Activated T-helper 17 cell treated with anti-CD3 and anti-CD28 coated beads, Interleukin-2, amount 50 U/mL, for 72 hours (primary cell): ENCODE results near the gene SLC5A11. TPM values are rescaled to one million over a fixed set of nuclear protein-coding genes. Genes with fewer than 3 reads are reported as not detected.
"Not testable (repeated sequence)": the region's sequence is repeated elsewhere in the genome, so short reads cannot be mapped to it uniquely, and the experiment has no call there.

Experiments
- ATAC-seq: fragments of 150-1000 bp; cut with Tn5 transposase; replicated peaks from 2 replicates; pipeline ENCODE4 v1.10.0; 2021; ENCODE audit warnings: mild to moderate bottlenecking, moderate library complexity
- H3K27ac Mint-ChIP-seq: one replicate; pipeline ENCODE4 v1.8.0; 2022; ENCODE audit warnings: mixed read lengths
- H3K27me3 Mint-ChIP-seq: one replicate; pipeline ENCODE4 v1.8.0; 2022; ENCODE audit warnings: mixed read lengths
- H3K36me3 Mint-ChIP-seq: one replicate; pipeline ENCODE4 v1.8.0; 2022; ENCODE audit warnings: low read depth, mild to moderate bottlenecking, mixed read lengths
- H3K4me1 Mint-ChIP-seq: one replicate; pipeline ENCODE4 v1.8.0; 2022; ENCODE audit warnings: mixed read lengths
- H3K4me3 Mint-ChIP-seq: one replicate; pipeline ENCODE4 v1.8.0; 2022; ENCODE audit warnings: mild to moderate bottlenecking, mixed read lengths
- H3K9me3 Mint-ChIP-seq: one replicate; pipeline ENCODE4 v1.8.0; 2022; ENCODE audit warnings: mixed read lengths
- total RNA-seq, 2 donors: library from RNA; stranded (reverse); gene quantifications; one replicate each; pipeline ENCODE4 v1.2.3, GENCODE V29; 2022

The SLC5A11 gene
- total RNA-seq, 2 donors from 2014 or later = not detected

DNA sequence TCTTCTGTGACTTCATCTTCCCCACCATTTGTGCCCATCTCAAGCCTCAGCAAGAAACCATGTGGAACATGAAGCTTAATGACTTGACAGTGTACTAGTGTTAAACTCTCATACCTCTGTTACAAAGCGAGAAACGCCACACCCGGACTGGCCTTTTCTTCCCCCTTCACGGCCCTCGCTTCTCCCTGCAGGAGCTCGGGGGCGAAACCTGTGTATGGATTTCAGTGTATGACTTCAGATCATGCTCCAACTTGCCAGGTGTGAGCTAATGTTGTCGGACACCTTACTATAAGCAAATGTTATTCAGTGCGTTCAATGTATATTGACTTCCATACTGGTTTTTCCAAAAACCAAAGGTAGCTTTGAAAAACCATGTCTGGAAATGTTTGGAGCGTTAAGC is 20.1 kb upstream of the SLC5A11 start:
- H3K4me1 Mint-ChIP-seq = peaks cover 4% of the 10 kb centered on the region
- H3K9me3 Mint-ChIP-seq = no peaks in the 10 kb centered on the region
- no peak overlapping the region for H3K27ac Mint-ChIP-seq
- peaks cover 71% of the 10 kb centered on the region for H3K36me3 Mint-ChIP-seq
- ATAC-seq = no peak
- H3K27me3 Mint-ChIP-seq = no peaks in the 10 kb centered on the region
- no peak overlapping the region for H3K4me3 Mint-ChIP-seq

DNA sequence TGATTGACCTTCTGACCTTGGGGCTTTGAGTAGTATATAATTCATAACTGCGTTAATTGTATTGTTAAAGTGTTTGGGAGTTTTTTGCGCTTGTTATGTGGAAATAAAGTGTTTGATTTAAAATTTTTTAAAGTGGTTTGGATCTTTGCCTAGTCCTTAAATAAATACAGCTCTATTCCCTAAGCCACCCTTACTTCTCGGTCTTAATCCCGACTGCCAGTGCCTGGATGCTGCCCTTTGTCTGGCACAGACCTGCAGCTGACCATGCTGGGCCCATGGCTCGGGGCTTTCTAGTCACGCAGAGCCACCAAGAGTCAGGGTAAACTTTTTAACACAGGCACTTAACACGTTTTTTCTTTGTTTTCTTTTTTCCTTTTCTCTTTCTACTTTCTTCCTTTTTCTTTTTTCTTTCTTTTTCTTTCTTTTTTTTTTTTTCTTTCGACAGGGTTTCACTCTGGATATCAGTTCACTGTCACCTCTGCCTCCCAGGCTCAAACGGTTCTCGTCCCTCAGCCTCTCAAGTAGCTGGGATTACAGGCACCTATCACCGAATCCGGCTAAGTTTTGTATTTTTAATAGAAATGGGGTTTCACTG is 19.6 kb upstream of the SLC5A11 start:
- no peak overlapping the region for H3K4me3 Mint-ChIP-seq
- H3K36me3 Mint-ChIP-seq = peaks cover 66% of the 10 kb centered on the region
- H3K9me3 Mint-ChIP-seq = no peaks in the 10 kb centered on the region
- peaks cover 4% of the 10 kb centered on the region for H3K4me1 Mint-ChIP-seq
- ATAC-seq = no peak
- H3K27me3 Mint-ChIP-seq = no peaks in the 10 kb centered on the region
- H3K27ac Mint-ChIP-seq = no peak overlapping the region

DNA sequence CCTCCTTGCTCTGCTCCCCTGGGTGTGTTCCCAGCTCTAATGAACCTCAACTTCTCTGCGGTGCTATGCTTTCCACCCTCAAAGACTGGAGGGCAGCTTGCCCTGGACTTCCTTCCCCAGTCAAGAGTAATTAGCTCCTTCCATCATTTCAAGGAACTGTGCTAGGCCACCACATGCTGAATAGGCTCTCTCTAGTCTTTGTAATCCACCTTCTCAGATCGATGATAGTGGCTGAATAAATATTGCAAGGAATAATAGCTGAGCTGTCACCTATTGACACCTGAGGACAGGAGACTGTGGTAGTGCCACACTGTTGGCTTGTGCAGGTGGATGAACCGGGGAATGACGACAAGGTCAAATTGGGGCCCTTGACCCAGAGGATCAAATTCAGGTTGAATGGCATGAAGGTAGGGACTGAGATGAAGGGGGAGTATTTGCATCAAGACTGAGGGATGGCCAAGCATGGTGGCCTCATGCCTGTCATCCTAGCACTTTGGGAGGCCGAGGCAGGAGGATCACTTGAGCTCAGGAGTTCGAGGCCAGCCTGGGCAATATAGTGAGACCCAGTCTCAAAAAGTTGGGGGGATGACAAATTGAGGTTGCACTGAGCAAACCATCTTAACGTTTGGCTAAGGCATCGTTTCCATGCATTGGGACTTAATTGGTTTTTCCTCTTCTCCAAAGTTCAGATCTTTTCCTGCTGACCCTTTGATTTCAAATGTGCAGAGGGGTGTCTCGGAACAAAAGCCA is 18.8 kb upstream of the SLC5A11 start:
- peaks cover 58% of the 10 kb centered on the region for H3K36me3 Mint-ChIP-seq
- H3K27me3 Mint-ChIP-seq = no peaks in the 10 kb centered on the region
- no peak for ATAC-seq
- H3K27ac Mint-ChIP-seq = no peak overlapping the region
- peaks cover 4% of the 10 kb centered on the region for H3K4me1 Mint-ChIP-seq
- H3K9me3 Mint-ChIP-seq = no peaks in the 10 kb centered on the region
- H3K4me3 Mint-ChIP-seq = no peak overlapping the region

DNA sequence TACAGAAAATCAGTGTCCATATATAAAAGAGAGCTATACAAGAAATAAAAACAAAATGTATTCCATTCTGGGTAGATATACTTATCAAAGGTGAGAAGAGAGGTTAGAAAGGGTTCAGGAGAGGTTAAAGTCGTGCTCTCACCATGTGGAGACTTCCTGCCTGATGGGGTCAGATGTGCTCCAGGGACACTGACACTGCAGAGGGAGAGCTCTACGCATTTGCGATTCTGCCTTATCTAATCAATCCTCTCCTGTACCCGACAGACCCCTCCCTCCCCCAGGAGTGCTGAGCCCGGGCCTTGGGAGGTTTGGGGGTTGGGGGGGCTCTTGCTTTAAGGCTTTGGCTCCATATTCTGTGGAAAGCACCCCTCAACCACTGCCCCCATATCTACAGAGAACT is 16.6 kb upstream of the SLC5A11 start:
- H3K27me3 Mint-ChIP-seq = no peaks in the 10 kb centered on the region
- no peaks in the 10 kb centered on the region for H3K9me3 Mint-ChIP-seq
- no peak overlapping the region for H3K27ac Mint-ChIP-seq

DNA sequence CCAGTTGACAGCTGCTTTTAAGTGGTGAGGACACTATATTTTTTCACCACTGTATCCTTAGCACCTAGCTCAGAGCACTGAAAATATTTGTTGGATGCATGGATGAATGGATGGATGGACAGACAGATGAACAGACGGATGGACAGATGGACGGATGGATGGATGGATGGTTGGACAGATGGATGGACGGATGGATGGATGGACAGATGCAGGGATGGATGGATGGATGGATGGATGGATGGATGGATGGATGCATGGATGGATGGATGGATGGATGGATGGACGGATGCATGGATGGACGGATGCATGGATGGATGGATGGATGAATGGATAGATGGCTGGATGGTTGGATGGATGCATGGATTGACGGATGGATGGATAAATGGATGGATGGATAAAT is 12.4 kb upstream of the SLC5A11 start:
- H3K36me3 Mint-ChIP-seq = no peaks in the 10 kb centered on the region
- H3K9me3 Mint-ChIP-seq = no peaks in the 10 kb centered on the region
- H3K27me3 Mint-ChIP-seq = no peaks in the 10 kb centered on the region
- H3K27ac Mint-ChIP-seq = no peak overlapping the region
- no peak for ATAC-seq
- no peaks in the 10 kb centered on the region for H3K4me1 Mint-ChIP-seq
- H3K4me3 Mint-ChIP-seq = no peak overlapping the region

More for the DNA sequence above, 16.6 kb upstream of the SLC5A11 start:
- peaks cover 36% of the 10 kb centered on the region for H3K36me3 Mint-ChIP-seq
- no peak overlapping the region for H3K4me3 Mint-ChIP-seq
- H3K4me1 Mint-ChIP-seq = peaks cover 4% of the 10 kb centered on the region
- ATAC-seq = no peak

DNA sequence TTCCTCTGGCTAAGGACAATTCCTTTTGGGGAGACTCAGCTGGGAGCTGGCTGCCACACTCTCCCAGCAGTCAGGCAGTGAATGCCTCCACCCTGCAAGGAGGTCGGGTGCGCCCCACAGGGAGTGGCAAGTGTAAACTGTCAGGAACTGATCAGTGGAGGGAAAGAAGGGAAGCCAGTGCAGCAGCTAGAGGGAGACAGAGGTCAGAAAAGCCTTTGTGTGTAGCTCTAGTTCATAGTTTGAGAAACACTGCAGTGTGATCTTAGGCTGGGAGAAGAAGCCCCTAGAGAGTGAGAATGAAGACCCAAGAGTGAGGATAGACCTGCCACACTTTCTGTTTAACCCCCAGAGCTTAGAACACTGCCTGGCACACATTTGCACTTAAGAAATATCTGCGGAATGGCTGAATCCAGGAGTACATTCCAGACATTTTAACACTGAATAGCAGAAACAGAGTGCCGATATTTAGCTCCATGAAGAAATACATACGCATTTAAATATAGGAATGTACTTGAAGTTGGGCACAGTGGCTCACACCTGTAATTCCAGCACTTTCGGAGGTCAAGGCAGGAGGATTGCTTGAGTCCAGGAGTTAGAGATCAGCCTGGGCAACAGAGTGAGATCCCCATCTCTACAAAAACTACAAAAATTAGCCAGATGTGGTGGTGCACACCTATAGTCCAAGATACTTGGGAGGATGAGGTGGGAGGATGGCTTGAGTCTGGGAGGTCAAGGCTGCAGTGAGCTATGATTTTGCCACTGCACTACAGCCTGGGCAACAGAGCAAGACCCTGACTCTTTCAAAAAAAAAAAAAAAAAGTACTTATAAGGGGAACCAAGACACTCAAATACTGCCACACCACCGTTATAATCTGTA is 11.1 kb upstream of the SLC5A11 start:
- no peak overlapping the region for H3K4me3 Mint-ChIP-seq

DNA sequence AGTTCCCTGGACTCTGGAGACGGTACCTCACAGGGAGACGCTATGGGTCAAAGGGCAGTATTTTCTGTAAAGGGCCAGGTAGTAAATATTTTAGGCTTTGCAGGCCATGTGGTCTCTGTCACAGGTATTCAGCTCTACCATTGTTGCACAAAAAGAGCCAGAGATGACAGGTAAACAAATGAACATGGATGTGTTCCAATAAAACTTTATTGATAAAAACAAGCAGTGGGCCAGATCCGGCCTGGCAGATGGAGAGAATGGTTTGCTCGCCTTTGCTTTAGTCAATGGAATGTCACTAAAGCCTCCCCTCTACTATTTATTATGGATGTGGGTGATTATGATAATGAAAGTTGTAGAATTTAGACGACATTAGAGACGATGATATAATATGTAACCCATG is 8.9 kb upstream of the SLC5A11 start:
- Mint-ChIP-seq H3K36me3 (no peaks in the 10 kb centered on the region), H3K4me1 (no peaks in the 10 kb centered on the region), H3K27me3 (no peaks in the 10 kb centered on the region), H3K27ac (no peak overlapping the region), H3K9me3 (no peaks in the 10 kb centered on the region), H3K4me3 (no peak overlapping the region)
- no peak for ATAC-seq

More for the DNA sequence above, 11.1 kb upstream of the SLC5A11 start:
- Mint-ChIP-seq H3K36me3 (no peaks in the 10 kb centered on the region), H3K9me3 (no peaks in the 10 kb centered on the region), H3K27me3 (no peaks in the 10 kb centered on the region), H3K4me1 (no peaks in the 10 kb centered on the region), H3K27ac (no peak overlapping the region)
- peak; percentile 38 for ATAC-seq

DNA sequence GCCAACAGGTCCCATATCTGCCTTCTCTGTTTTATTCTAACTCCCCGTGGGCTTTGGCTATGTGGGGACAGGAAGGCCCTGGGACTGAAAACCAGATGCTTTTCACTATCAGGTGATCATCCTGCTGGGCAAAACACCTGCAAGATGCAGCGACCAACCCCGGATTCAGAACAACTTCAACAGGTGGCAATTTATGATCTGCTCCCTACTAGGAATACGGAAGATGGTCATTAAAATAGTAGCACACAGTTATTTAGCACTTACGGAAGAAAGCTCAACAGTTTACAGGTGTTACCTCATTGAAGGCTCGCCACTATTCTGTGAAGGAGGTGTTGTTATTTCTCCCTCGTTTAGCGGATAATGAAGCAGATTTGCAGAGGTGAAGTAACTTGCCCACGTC is 7.8 kb upstream of the SLC5A11 start:
- Mint-ChIP-seq H3K36me3 (no peaks in the 10 kb centered on the region), H3K27me3 (no peaks in the 10 kb centered on the region), H3K9me3 (no peaks in the 10 kb centered on the region), H3K27ac (no peak overlapping the region), H3K4me3 (no peak overlapping the region), H3K4me1 (no peaks in the 10 kb centered on the region)
- ATAC-seq = no peak

DNA sequence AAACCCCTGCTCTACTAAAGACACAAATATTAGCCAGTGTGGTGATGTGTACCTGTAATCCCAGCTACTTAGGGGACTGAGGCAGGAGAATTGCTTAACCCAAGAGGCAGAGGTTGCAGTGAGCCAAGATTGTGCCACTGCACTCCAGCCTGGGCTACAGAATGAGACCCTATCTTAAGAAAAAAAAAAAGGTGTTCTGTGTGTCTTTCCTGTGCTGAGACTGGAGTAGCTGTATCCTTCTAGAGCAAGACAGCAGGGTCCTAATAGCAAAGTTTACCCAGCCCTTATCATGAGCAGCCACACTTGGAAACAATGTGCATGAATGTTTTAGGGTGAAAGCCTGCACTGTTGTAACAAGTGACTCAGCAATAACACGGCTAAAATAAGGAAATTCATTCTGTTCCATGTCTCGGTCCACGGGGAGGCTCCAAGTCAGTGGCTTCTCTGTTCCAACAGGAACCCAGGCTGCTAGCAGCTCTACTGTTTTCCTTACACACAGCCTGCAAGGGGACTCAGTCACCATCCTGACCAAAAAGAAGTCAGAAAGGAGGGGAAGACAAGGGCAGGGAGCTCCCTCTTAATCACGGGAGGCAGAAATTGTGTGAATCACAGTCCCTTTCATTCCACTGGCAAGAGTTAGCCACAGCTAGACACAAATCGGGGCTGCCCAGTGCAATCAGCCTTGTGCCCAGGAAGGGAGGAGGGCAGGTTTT is 7.1 kb upstream of the SLC5A11 start:
- Mint-ChIP-seq H3K27me3 (no peaks in the 10 kb centered on the region), H3K9me3 (no peaks in the 10 kb centered on the region), H3K36me3 (no peaks in the 10 kb centered on the region), H3K27ac (no peak overlapping the region), H3K4me1 (no peaks in the 10 kb centered on the region), H3K4me3 (no peak overlapping the region)
- no peak for ATAC-seq

DNA sequence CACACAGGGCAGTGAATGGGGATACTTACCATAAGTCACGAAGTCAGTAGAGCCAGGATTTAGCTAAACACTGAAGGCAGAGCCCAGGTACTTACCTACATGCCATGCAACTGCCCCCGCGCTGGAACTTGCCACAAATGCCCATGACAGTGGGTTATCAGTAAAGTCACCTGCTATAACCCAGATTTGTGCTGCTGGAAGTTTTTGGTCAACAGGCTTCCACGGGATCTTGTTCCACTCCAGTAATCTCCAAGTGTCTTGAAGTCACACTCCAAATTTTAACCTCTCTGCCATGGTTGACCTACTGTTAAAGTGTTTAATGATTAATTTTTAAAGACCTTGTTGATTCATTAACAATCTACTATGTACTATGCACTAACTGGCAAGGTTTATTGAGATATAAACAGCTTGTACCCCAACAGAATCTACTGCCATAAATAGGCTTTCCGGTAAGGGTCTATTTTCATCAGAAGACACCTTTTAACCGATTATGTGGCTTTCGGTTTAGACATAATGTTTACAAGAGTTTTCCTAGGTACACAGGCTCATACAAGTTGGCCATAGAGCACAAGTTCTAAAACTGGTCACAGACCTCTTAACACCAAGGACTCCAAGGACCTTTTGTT is 6.3 kb upstream of the SLC5A11 start:
- Mint-ChIP-seq H3K4me1 (peaks cover 4% of the 10 kb centered on the region), H3K27me3 (no peaks in the 10 kb centered on the region), H3K9me3 (no peaks in the 10 kb centered on the region), H3K4me3 (no peak overlapping the region), H3K36me3 (no peaks in the 10 kb centered on the region), H3K27ac (no peak overlapping the region)
- ATAC-seq = no peak

DNA sequence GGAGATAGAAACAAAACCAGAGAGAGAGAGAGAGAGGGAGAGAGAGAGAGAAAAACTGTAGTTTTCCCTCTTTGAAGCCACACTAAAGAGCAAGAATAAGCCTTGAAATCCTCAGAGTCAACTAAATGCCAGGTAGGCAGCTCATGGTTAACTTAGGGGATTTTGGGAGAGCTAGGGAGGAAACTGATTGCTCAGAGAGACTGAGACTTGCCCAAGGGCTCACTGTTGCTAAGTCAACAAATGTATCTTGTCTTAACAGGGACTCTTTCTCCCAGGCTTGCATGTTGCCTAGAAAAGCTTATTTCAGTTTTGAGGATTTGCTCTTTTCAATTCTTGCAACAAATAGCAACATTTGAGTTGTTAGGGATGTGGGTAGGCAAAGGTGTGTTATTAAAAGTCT is 4.5 kb upstream of the SLC5A11 start:
- Mint-ChIP-seq H3K4me3 (no peak overlapping the region), H3K36me3 (no peaks in the 10 kb centered on the region), H3K9me3 (no peaks in the 10 kb centered on the region), H3K27me3 (no peaks in the 10 kb centered on the region), H3K27ac (no peak overlapping the region), H3K4me1 (peaks cover 4% of the 10 kb centered on the region)
- ATAC-seq = peak; percentile 18

DNA sequence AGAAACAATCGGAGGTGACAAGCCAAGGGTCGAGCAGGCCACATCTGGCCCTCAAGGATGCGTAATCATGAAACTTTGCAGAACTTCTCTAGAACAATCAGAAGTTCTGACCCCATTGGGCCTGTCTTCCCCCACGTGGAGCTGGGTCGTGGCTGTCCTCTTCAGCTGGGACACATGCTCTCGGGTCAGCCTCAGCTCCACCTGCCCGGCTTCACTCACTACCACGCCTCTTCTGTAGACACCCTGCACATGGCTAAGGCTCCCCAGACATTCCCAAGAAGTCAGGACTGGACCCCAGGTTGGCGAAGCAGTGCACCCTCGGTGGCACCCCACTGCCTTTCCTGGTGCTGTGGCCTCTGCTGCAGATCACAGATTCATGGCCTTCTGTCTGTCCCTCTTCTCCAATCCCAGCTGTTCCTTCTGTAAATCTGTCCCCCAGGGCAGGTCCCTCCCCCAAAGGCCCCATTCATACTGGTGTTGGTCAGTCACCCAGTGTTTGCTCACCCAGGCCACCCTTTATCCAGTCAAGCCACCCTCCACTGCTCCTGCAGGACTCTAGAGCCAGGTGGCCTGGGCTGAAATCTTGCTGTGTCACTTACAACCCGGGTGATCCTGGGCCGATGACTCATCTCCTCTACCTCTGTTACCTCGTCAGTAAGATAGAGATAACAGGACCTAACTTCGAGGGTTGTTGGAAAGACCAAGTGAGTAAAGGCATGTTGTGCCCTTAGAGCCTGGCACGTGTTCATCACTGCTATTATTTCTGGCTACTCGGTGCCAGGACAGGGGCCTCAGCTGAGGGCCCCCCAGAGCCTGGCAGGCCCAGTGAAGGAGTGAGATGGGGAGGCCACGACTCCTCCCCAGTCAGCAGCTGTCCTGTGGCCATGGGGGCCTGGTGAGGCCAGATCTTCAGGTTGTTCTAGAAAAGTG is 1.4 kb upstream of the SLC5A11 start:
- Mint-ChIP-seq H3K27ac (peak overlapping the region; percentile 73), H3K4me3 (no peak overlapping the region), H3K27me3 (peaks cover 3% of the 10 kb centered on the region), H3K4me1 (peaks cover 4% of the 10 kb centered on the region), H3K9me3 (no peaks in the 10 kb centered on the region), H3K36me3 (no peaks in the 10 kb centered on the region)
- ATAC-seq = peak; percentile 52

DNA sequence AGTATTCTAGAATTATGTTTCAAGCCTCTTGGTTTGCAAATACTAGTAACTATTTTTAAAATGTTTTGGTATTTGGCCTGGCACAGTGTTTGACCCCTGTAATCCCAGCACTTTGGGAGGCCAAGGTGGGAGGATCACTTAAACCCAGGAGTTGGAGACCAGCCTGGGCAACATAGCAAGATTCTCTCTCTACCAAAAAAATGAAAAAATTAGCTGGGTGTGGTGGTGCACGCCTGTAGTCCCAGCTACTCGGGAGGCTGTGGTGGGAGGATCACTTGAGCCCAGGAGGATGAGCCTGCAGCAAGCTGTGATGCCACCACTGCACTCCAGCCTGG is 765 bp upstream of the SLC5A11 start:
- not testable (repeated sequence) for H3K27me3 Mint-ChIP-seq, ATAC-seq, H3K27ac Mint-ChIP-seq, H3K9me3 Mint-ChIP-seq, H3K4me1 Mint-ChIP-seq, H3K4me3 Mint-ChIP-seq, H3K36me3 Mint-ChIP-seq
